Measurements from ENCODE around the gene MARS2.
"Not testable (repeated sequence)": the region's sequence is repeated elsewhere in the genome, so short reads cannot be mapped to it uniquely, and the experiment has no call there.

The MARS2 gene

DNA sequence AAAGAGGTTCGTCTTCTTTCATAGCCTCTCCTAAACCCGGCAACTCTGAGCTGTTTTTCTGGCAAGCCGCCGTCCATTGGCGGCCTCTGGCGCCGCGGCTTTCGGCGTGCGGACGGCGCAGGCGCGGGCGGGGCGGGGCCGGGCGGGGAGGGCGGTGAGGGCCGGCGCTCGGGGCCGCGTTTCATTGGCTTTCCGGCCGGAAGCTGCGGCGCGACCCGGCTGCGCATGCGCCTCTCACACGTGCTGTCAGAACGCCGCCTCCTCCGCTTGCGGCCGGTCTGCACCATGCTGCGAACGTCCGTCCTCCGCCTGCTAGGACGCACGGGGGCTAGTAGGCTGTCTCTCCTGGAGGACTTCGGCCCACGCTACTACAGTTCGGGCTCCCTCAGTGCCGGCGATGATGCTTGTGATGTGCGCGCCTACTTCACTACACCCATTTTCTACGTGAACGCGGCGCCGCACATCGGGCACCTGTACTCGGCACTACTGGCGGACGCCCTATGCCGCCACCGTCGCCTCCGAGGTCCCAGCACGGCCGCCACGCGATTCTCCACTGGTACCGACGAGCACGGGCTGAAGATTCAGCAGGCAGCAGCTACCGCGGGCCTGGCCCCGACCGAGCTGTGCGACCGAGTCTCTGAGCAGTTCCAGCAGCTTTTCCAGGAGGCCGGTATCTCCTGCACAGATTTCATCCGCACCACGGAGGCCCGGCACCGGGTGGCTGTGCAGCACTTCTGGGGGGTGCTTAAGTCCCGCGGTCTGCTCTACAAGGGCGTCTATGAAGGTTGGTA lies at the start of gene MARS2:
MARS2 (plus strand) TSS at position 249 of the 791 bp plus-strand sequence; CDS start at position 286, 37 bp downstream.
- H3K27ac ChIP-seq: peak within 1 kb of the TSS in 20 of 21 experiments; percentile 52 to 91 (median 81)
- peak within 1 kb of the TSS; percentile 71 to 92 (median 88) for H3K4me3 ChIP-seq

DNA sequence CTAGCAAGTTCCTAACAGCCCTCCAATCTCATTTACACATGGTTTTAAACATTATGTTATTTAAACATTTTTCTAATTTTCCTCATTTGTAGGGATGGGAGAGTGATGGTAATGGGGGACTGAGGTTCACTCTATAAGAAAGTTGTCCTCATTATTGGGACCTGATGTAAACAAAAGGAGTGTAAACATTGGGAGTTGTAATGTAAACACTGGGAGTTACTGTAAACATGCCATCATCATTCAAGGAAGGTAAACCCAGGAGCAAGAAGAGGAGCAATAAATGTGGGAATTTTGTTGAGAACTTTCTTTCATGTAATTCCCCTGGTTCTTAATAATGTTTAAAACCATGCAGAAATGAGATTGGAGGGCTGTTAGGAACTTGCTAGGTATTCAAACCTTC lies 47.6 kb upstream of the MARS2 start:
- H3K27ac ChIP-seq: no peak overlapping the region
- no peak overlapping the region for H3K4me3 ChIP-seq

DNA sequence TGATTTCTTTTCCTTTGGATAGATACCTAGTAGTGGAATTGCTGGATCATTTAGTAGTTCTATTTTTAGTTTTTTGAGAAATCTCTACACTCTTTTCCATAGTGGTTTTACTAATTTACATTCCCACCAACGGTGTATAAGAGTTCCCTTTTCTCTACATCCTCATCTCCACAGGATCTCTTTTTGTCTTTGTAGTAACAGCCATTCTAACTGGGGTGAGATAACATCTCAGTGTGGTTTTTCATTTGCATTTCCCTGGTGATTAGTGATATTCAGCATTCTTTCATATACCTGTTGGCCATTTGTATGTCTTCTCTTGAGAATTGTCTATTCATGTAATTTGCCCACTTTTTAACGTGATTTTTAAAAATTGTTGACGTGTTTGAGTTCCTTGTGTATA lies 43.5 kb upstream of the MARS2 start:
- Histone ChIP-seq H3K4me3 (no peak overlapping the region), H3K27ac (no peak overlapping the region)

GRCh38 chr2:197666277-197666676 lies 38.9 kb upstream of the MARS2 start:
- H3K4me3 ChIP-seq: no peak overlapping the region
- H3K27ac ChIP-seq: no peak overlapping the region

- Histone ChIP-seq H3K27ac (no peak overlapping the region), H3K4me3 (no peak overlapping the region)
Observed at GRCh38 chr2:197668296-197668695, 36.9 kb upstream of the MARS2 start.

DNA sequence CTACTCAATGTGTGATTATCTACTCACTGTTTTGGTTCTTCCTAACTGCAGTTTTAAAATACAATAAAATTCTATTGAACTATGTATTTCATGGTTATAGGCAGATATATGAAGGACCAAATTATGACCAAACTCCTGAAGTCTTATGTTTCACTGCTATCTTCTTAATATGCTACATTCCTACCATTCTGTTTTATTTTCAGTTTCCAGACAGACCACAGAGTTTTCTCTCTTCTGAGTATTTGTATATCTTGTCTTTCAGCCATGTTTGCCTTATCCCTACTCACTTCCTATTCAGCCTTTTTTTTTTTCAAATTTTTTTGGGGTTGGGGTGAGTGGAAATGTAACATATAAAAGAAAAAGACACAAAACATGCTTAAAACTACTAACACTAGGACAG lies 36.1 kb upstream of the MARS2 start:
- Histone ChIP-seq H3K4me3 (no peak overlapping the region), H3K27ac (no peak overlapping the region)

GRCh38 chr2:197672371-197672893 lies 32.7 kb upstream of the MARS2 start:
- Histone ChIP-seq H3K27ac (no peak overlapping the region), H3K4me3 (no peak overlapping the region)

DNA sequence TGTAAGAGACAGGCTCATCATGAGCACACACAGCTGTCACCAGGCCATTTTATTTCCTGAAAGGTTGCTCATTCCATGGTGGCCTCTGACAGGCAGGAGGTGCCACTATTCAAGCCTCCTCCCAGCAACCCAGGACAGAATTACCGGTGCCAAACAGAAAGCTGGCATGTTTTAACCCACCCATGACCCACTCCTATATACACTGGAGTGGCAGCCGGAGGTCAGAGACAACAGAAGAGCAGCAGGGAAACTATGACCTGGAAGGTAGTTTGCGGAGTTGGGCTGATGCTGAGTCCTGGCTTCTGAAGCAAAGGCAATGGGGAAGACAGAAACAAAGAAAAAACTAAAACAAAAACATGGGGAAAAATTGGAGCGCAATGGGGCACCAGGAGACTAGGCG lies 32.1 kb upstream of the MARS2 start:
- Histone ChIP-seq H3K27ac (no peak overlapping the region), H3K4me3 (peak overlapping the region in 2 of 7 experiments; percentile 3 to 18)

DNA sequence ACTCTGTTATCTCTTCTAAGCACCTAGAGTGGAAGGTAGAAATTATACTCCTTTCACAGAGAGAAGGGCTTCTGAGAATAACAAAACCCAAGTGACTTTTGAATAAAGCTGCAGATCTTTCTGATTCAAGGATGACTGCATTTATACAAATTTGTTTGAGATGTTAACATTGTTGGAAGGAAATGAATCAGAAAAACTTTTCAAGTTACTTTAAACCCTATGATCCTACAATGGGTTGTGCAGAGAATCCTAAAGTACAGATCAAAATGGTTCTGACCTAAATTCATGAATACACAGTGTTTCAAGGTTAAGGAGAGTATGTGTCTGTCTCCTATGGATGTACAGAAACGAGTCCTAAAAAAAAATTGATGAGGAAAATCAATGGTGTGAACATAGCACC lies 31.6 kb upstream of the MARS2 start:
- peak overlapping the region in 1 of 21 experiments; percentile 23 for H3K27ac ChIP-seq
- H3K4me3 ChIP-seq: peak overlapping the region in 2 of 7 experiments; percentile 3 to 18

- Histone ChIP-seq H3K4me3 (peak overlapping the region in 3 of 7 experiments; percentile 16 to 32 (median 27)), H3K27ac (peak overlapping the region in 7 of 21 experiments; percentile 23 to 84 (median 74))
Observed at GRCh38 chr2:197674060-197674459, 31.1 kb upstream of the MARS2 start.

- Histone ChIP-seq H3K4me3 (peak overlapping the region; percentile 3 to 32 (median 19)), H3K27ac (peak overlapping the region in 15 of 21 experiments; percentile 8 to 84 (median 59))
Observed at GRCh38 chr2:197674591-197674990, 30.6 kb upstream of the MARS2 start.

GRCh38 chr2:197675246-197675645 lies 29.9 kb upstream of the MARS2 start, which contains the start of gene RFTN2:
Gene RFTN2 (minus strand): TSS chr2:197675587. CDS start chr2:197675458, 129 bp downstream.
- Histone ChIP-seq H3K27ac (peak within 1 kb of the TSS in 20 of 21 experiments; percentile 2 to 84 (median 60)), H3K4me3 (peak within 1 kb of the TSS; percentile 3 to 32 (median 19))

GRCh38 chr2:197675711-197676188 lies 29.4 kb upstream of the MARS2 start:
- peak overlapping the region in 18 of 21 experiments; percentile 2 to 84 (median 62) for H3K27ac ChIP-seq

DNA sequence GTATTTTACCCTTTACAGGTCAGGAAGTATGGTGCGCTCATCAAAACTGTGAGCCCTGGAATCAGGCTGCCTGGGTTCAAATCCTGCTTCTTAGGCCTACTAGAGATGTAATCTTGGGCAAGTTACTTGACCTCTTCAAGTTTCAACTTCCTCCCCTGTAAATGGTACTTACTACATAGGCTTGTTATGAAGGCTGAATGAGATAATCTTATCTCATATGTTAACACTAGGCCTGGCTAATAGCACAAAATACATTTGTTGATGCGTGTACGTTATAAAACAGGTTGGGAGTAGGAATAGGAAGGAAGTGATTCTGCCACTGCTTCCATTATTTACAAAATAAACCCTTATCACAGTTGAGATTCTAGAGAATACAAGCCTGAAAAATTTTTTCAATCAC lies 28.1 kb upstream of the MARS2 start:
- Histone ChIP-seq H3K27ac (peak overlapping the region in 3 of 21 experiments; percentile 2 to 83 (median 37)), H3K4me3 (no peak overlapping the region)

More at GRCh38 chr2:197675711-197676188, 29.4 kb upstream of the MARS2 start:
- peak overlapping the region in 6 of 7 experiments; percentile 3 to 32 (median 18) for H3K4me3 ChIP-seq

DNA sequence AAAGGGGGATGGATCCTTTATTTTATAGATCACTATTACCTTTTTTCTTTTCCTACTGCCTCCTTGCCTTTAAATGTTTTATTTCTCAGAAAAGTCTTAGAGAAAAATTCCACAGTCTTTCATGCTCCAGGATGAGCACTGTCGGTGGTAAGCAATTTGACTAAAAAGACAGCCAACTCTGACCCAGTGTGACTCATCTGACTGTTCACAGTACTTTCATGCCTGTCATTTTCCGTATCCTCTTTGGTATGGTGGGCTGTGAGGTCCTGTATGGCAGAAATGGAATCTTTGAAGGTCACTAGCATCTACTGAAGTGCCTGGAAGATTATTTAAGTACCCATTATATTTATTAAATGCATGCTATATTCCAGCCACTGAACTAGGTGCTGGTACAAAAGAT lies 27.7 kb upstream of the MARS2 start:
- Histone ChIP-seq H3K27ac (no peak overlapping the region), H3K4me3 (no peak overlapping the region)

DNA sequence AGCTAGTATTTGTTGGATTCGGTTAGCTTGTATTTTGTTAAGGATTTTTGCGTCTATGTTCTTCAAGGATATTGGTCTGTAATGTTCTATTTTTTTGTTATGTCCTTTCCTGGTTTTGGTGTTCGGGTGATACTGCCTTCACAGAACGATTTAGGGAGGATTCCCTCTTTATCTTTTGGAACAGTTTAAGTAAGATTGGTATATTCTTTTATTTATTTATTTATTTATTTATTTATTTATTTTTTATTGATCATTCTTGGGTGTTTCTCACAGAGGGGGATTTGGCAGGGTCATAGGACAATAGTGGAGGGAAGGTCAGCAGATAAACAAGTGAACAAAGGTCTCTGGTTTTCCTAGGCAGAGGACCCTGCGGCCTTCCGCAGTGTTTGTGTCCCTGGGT lies 10.0 kb upstream of the MARS2 start:
- H3K27ac ChIP-seq, H3K4me3 ChIP-seq: not testable (repeated sequence)

GRCh38 chr2:197695971-197696370 lies 9.2 kb upstream of the MARS2 start:
- not testable (repeated sequence) for H3K4me3 ChIP-seq, H3K27ac ChIP-seq

- H3K27ac ChIP-seq, H3K4me3 ChIP-seq: not testable (repeated sequence)
Observed at GRCh38 chr2:197696571-197696970, 8.6 kb upstream of the MARS2 start.

DNA sequence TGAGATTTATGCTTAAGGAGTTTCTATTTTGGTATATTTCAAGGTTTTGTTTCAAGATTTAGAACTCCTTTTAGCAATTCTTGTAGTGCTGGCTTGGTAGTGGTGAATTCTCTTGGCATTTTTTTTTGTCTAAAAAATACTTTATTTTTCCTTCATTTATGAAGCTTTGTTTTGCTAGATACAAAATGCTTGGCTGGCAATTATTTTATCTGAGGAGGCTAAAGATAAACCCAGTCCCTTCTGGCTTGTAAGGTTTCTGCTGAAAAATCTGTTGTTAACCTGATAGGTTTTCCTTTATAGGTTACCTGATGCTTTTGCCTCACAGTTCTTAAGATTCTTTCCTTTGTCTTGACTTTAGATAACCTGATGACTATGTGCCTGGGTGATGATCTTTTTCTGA lies 5.4 kb upstream of the MARS2 start:
- not testable (repeated sequence) for H3K27ac ChIP-seq

GRCh38 chr2:197700960-197701359 lies 4.2 kb upstream of the MARS2 start:
- H3K27ac ChIP-seq: no peak overlapping the region
- H3K4me3 ChIP-seq: no peak overlapping the region

More for the DNA sequence above, 5.4 kb upstream of the MARS2 start:
- not testable (repeated sequence) for H3K4me3 ChIP-seq

Data from skin epidermis (tissue), 12 donors.